GM12878 (cell line): ENCODE data around the gene MITF. TPM values are rescaled to one million over a fixed set of nuclear protein-coding genes. Genes with fewer than 3 reads are reported as not detected.
A peak's percentile ranks its signal among the peaks of the same experiment; 100 is the strongest.

ENCODE experiments used
- ATAC-seq: fragments of 200-7000 bp; cut with Tn5 transposase; 3 replicates; pipeline ENCODE4 v1.9.1; 2020; ENCODE audit warnings: mild to moderate bottlenecking, moderate library complexity
- BruUV-seq: library from RNA; stranded (reverse); fragments of 400-500 nt; replicated peaks from 2 replicates; lab custom pipeline; 2021; lab: Mats Ljungman, UMichigan
- CTCF ChIA-PET: fragments of 300-600 bp; sonication (Branson Sonifier 250); formaldehyde crosslinking; extraction: SDS; loops from one replicate; lab custom pipeline; 2021; ENCODE audit warnings: inconsistent platforms; lab: Yijun Ruan, JAX
- POLR2A ChIA-PET: fragments of 350-600 bp; formaldehyde crosslinking; extraction: SDS; loops from one replicate; lab custom pipeline; 2021; ENCODE audit warnings: inconsistent platforms; lab: Charles Lee
- RAD21 ChIA-PET: fragments of 300-600 bp; sonication (Branson Sonifier 250); formaldehyde crosslinking; loops from one replicate; lab custom pipeline; 2023; ENCODE audit warnings: antibody characterized with exemption; ENCODE audit not compliant: unreplicated experiment; lab: Charles Lee
- SMC1A ChIA-PET: fragments of 300-600 bp; sonication (Branson Sonifier 250); formaldehyde crosslinking; loops from one replicate; lab custom pipeline; 2023; ENCODE audit not compliant: unreplicated experiment, uncharacterized antibody; lab: Charles Lee
- DNase-seq: peaks from one replicate; pipeline ENCODE4 v3.0.0-alpha.2; 2011; ENCODE audit warnings: low read depth, low spot score
- FAIRE-seq: peaks from 3 replicates; lab custom pipeline; 2011; peaks lifted over from hg19 to GRCh38; lab: Jason Lieb, UNC
- H2AFZ ChIP-seq: 2 replicates; pipeline ENCODE4 v1.6.0; 2011; ENCODE audit warnings: low read depth, low read length, control low read depth; ENCODE audit not compliant: control insufficient read depth
- H3K27ac ChIP-seq: 2 replicates; pipeline ENCODE4 v1.5.1; 2011; ENCODE audit warnings: control low read depth; ENCODE audit not compliant: control insufficient read depth, insufficient read depth
- H3K27me3 ChIP-seq, 2 experiments: replicated peaks in 1 of 2; 2 replicates each; pipeline versions ENCODE4 v1.6.0 to v1.6.1; 2011; ENCODE audit warnings: low read length in 1 of 2; ENCODE audit not compliant: control insufficient read depth in 2 of 2, insufficient read depth in 2 of 2
- H3K36me3 ChIP-seq, 2 experiments: 2 replicates each; pipeline ENCODE4 v1.5.1; 2011; ENCODE audit warnings: low read length in 1 of 2; ENCODE audit not compliant: control insufficient read depth in 2 of 2, insufficient read depth in 2 of 2
- H3K4me1 ChIP-seq: 2 replicates; pipeline ENCODE4 v1.6.1; 2011; ENCODE audit warnings: mild to moderate bottlenecking, low read length, moderate library complexity, mixed read lengths; ENCODE audit not compliant: control insufficient read depth, insufficient read depth
- H3K4me2 ChIP-seq: 2 replicates; pipeline ENCODE4 v1.6.0; 2011; ENCODE audit warnings: control low read depth; ENCODE audit not compliant: control insufficient read depth, insufficient read depth
- H3K4me3 ChIP-seq: fragments of 200-600 bp; sonication (generic); 2 replicates; pipeline ENCODE4 v1.5.1; 2016
- H3K79me2 ChIP-seq: 2 replicates; pipeline ENCODE4 v1.6.0; 2011; ENCODE audit warnings: low read length; ENCODE audit not compliant: control insufficient read depth, insufficient read depth
- H3K9ac ChIP-seq: 2 replicates; pipeline ENCODE4 v1.8.0; 2011; ENCODE audit warnings: low read length, control low read depth, mixed read lengths; ENCODE audit not compliant: control insufficient read depth, insufficient read depth
- H3K9me3 ChIP-seq: replicated peaks from 3 replicates; pipeline ENCODE4 v1.5.1; 2011; ENCODE audit warnings: mild to moderate bottlenecking, low read length; ENCODE audit not compliant: control insufficient read depth, insufficient read depth
- H4K20me1 ChIP-seq: 2 replicates; pipeline ENCODE4 v1.6.0; 2011; ENCODE audit not compliant: control insufficient read depth, insufficient read depth
- CREM ChIP-seq: IDR thresholded peaks from 2 replicates; pipeline ENCODE4 v1.6.1; 2014; ENCODE audit warnings: antibody characterized with exemption, low read depth
- EGR1 ChIP-seq, 2 experiments: IDR thresholded peaks; 1 replicate in 1 of 2; 2 replicates in 1 of 2; pipeline ENCODE4 v1.6.1; 2011 to 2012; ENCODE audit warnings: low read depth in 2 of 2, low read length in 2 of 2, borderline replicate concordance in 1 of 2, mild to moderate bottlenecking in 1 of 2, moderate library complexity in 1 of 2
- KAT2A ChIP-seq: conservative IDR thresholded peaks from 2 replicates; pipeline ENCODE4 v1.6.1; 2011; ENCODE audit warnings: low read depth, low read length; ENCODE audit not compliant: control insufficient read depth
- NFIC ChIP-seq: IDR thresholded peaks from 2 replicates; pipeline ENCODE4 v1.6.1; 2012; ENCODE audit warnings: low read depth, mild to moderate bottlenecking, inconsistent platforms, low read length, moderate library complexity
- NFYA ChIP-seq: IDR thresholded peaks from 2 replicates; pipeline ENCODE4 v1.6.1; 2011; ENCODE audit warnings: low read depth, mild to moderate bottlenecking, low read length, improper control_type of control experiment, borderline replicate concordance
- NKRF ChIP-seq: fragments of 450-650 bp; conservative IDR thresholded peaks from 2 replicates; pipeline ENCODE4 v1.6.1; 2017; ENCODE audit warnings: mild to moderate bottlenecking, moderate library complexity
- POU2F2 ChIP-seq: IDR thresholded peaks from 3 replicates; pipeline ENCODE4 v1.6.1; 2011; ENCODE audit warnings: low read depth, mild to moderate bottlenecking, low read length, borderline replicate concordance
- SPI1 ChIP-seq: IDR thresholded peaks from 2 replicates; pipeline ENCODE4 v1.6.1; 2011; ENCODE audit warnings: low read depth, mild to moderate bottlenecking, low read length, moderate library complexity, borderline replicate concordance; ENCODE audit not compliant: insufficient read depth
- ZBTB33 ChIP-seq: fragments of 450-650 bp; IDR thresholded peaks from 2 replicates; pipeline ENCODE4 v1.6.1; 2017; ENCODE audit warnings: mild to moderate bottlenecking
- WGBS: methylation state at CpG from one replicate; pipeline ENCODE4 v1.1.6; 2016; ENCODE audit warnings: low lambda C conversion rate; ENCODE audit not compliant: insufficient replicate concordance, insufficient coverage; ENCODE audit errors: missing lambda C conversion rate; 5-methylcytosine and 5-hydroxymethylcytosine counted together
- in situ Hi-C: fragments of 300-500 bp; cut with MboI; formaldehyde crosslinking; loops from 9 replicates; pipeline ENCODE4 v1.14.3; 2018; ENCODE audit warnings: mixed read lengths
- intact Hi-C: fragments of 100-400 bp; cut with micrococcal nuclease; formaldehyde crosslinking; loops from one replicate; pipeline ENCODE4 v1.14.2; 2022; ENCODE audit not compliant: unreplicated experiment
- polyA plus RNA-seq, 11 experiments: library from polyadenylated mRNA; depleted of rRNA in 4 of 11; unstranded in 6 of 11; stranded (reverse) in 5 of 11; fragments of >200 nt; fragmentation: Nextera tagmentation in 4 of 11; fragmentation: Illumina TruSeq in 1 of 11; extraction: Ambion mirVana in 4 of 11; extraction: Trizol in 1 of 11; gene quantifications; 1 replicate in 1 of 11; 2 replicates in 10 of 11; pipeline versions ENCODE4 v1.2.1 to v1.2.3, GENCODE V29; 2011 to 2016; ENCODE audit warnings: inconsistent platforms in 2 of 11, missing spikeins in 2 of 11, low read depth in 1 of 11
- total RNA-seq, 4 experiments: library from RNA; depleted of rRNA in 3 of 4; stranded (reverse); fragments of >200 nt in 3 of 4; fragmentation: Illumina TruSeq in 1 of 4; extraction: Trizol in 1 of 4; gene quantifications; 2 replicates each; pipeline versions ENCODE4 v1.2.1 to v1.2.3, GENCODE V29; 2013 to 2021

MITF gene
- total and polyA plus RNA-seq, 10 of the 15 experiments (the other 5 are each of a cell fraction or from before 2014, with no cell fraction given): under 0.01 to 0.90 (median 0.06) TPM; not detected in 3

GRCh38 chr3:69994919-69995318, 255.7 kb downstream of the MITF start:
- ATAC-seq (no peak), DNase-seq (no peak), FAIRE-seq (no peak)
- BruUV-seq: no TSS peak
- Histone ChIP-seq H3K9me3 (no peaks in the 10 kb centered on the region), H3K27ac (no peak overlapping the region), H2AFZ (no peak overlapping the region), H3K27me3 (no peaks in the 10 kb centered on the region), H3K79me2 (no peaks in the 10 kb centered on the region), H3K9ac (no peak overlapping the region), H3K4me3 (no peak overlapping the region)
- intact Hi-C loops (no loop called here), in situ Hi-C loops (no loop called here)
- POLR2A ChIA-PET: interaction anchor here (0.6 kb wide), 1 partner anchor 66 kb away, joined by 5 read pairs; no protein-coding TSS in a partner anchor
- RAD21 ChIA-PET: no interaction called here
- SMC1A ChIA-PET: no interaction called here
- peak; percentile 9; the same call in 1 of the 2 replicates for TF ChIP-seq SPI1
- TF ChIP-seq EGR1 (IDR thresholded peaks at IDR 0.05; ENCODE audit: borderline replicate concordance in 1 of 2, low read depth in 2 of 2, low read length in 2 of 2): no peak
- TF ChIP-seq, all 136 proteins: peak for 1
- Histone ChIP-seq H4K20me1 (no peaks in the 10 kb centered on the region), H3K4me1 (no peaks in the 10 kb centered on the region), H3K36me3 (no peaks in the 10 kb centered on the region), H3K4me2 (no peak overlapping the region)
- 0% methylated on average over 3 of the region's 3 CpGs for WGBS
- CTCF ChIA-PET: no interaction called here

GRCh38 chr3:69997631-69998307, 258.5 kb downstream of the MITF start:
- no peaks in the 10 kb centered on the region for H4K20me1 ChIP-seq
- H3K4me1 ChIP-seq: no peaks in the 10 kb centered on the region
- H3K79me2 ChIP-seq: no peaks in the 10 kb centered on the region
- no peak overlapping the region for H2AFZ ChIP-seq
- FAIRE-seq (no peak), ATAC-seq (no peak), DNase-seq (no peak)
- H3K4me3 ChIP-seq: no peak overlapping the region
- POLR2A ChIA-PET: no interaction called here
- no peaks in the 10 kb centered on the region for H3K36me3 ChIP-seq
- no peak overlapping the region for H3K27ac ChIP-seq
- RAD21 ChIA-PET: no interaction called here
- no peak overlapping the region for H3K9ac ChIP-seq
- BruUV-seq: no TSS peak
- 36% methylated on average over 3 of the region's 3 CpGs for WGBS
- SMC1A ChIA-PET: interaction anchor here (0.6 kb wide), 1 partner anchor 13 kb away, joined by 3 read pairs; no protein-coding TSS in a partner anchor
- H3K9me3 ChIP-seq: no peaks in the 10 kb centered on the region
- CTCF ChIA-PET: no interaction called here
- no peaks in the 10 kb centered on the region; a peak in 1 of 4 replicates for H3K27me3 ChIP-seq
- intact Hi-C loops (no loop called here), in situ Hi-C loops (no loop called here)
- H3K4me2 ChIP-seq: no peak overlapping the region
- TF ChIP-seq CREM (no peak), KAT2A (no peak), POU2F2 (no peak), NKRF (no peak), NFYA (no peak), ZBTB33 (no peak), NFIC (no peak)
